ENCODE data around the gene KRT74. TPM values are rescaled to one million over a fixed set of nuclear protein-coding genes. Genes with fewer than 3 reads are reported as not detected.

Gene KRT74
- total and polyA plus RNA-seq, 2 of the 8 experiments (the other 6 are each of a cell fraction or from before 2014, with no cell fraction given): not detected

DNA sequence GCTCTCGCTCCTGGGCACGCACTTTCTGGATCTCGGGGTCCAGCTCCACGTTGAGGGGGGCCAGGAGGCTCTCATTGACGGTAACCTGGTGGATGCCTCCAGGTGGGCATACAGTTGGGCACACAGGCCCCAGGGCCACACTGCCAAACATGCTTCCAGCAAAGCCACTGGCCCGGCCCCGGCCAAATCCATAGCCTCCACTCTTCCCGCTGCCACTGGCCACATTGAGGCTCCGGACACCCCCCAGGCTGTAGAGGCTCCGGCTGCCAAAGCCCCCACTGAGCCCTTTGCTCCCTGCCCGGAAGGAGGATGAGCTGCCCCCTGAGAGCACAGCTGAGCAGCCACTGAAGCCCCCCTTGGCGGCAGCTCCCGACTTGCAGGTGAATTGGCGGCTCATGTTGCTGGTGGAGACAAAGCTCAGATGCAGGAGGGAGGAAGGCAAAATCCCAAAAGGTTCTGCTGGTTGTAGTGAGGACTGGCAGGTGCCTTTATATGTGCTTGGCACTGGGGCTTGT is 20.9 kb downstream of the KRT74 start, which contains the start of gene KRT71:
KRT71 (minus strand) TSS at position 465 of the 515 bp plus-strand sequence; CDS start at position 397, 68 bp downstream.
- DNase-seq (ENCODE audit: low read depth in 1 of 2, low spot score in 2 of 2) (no peak), FAIRE-seq (no peak)
- H3K4me3 ChIP-seq (ENCODE audit: extremely low read depth in 1 of 4, insufficient read depth in 2 of 4, low read depth in 3 of 4, low read length in 4 of 4): no peak within 1 kb of the TSS
- H3K4ac ChIP-seq (replicated peaks; ENCODE audit: insufficient read length, low read depth, low read length): no peak within 1 kb of the TSS
- H4K8ac ChIP-seq (ENCODE audit: extremely low read depth, insufficient read depth, low read length): no peak within 1 kb of the TSS
- H3K27ac ChIP-seq (ENCODE audit: low read depth, low read length): no peak within 1 kb of the TSS
- no peaks in the 10 kb centered on the region for H3K27me3 ChIP-seq (replicated peaks in 1 of 4; ENCODE audit: control insufficient read depth in 3 of 4, extremely low read depth in 1 of 4, insufficient read depth in 3 of 4, low read length in 3 of 4)
- H4K5ac ChIP-seq (ENCODE audit: insufficient read length, low read depth, low read length): no peak within 1 kb of the TSS
- no peaks in the 10 kb centered on the region for H3K4me1 ChIP-seq (replicated peaks in 1 of 4; ENCODE audit: control insufficient read depth in 3 of 4, insufficient read depth in 4 of 4, low read length in 3 of 4)
- no peak within 1 kb of the TSS for H3K56ac ChIP-seq (replicated peaks; ENCODE audit: insufficient read length, low read depth, low read length)
- no peak within 1 kb of the TSS for H3K9ac ChIP-seq (replicated peaks in 1 of 4; ENCODE audit: extremely low read depth in 1 of 4, low read depth in 3 of 4, low read length in 3 of 4)
- CTCF ChIA-PET (ENCODE audit: partially characterized antibody): interaction anchor here (0.7 to 3.9 kb wide), 12 partner anchors 8 to 428 kb away, joined by 3 to 13 read pairs (median 4); no protein-coding TSS in a partner anchor
- no peaks in the 10 kb centered on the region for H4K20me1 ChIP-seq (replicated peaks in 1 of 2; ENCODE audit: control insufficient read depth in 1 of 2, insufficient read depth in 2 of 2, low read length in 2 of 2)
- H3K4me2 ChIP-seq (ENCODE audit: insufficient read depth in 1 of 2, low read depth in 2 of 2, low read length in 2 of 2): no peak within 1 kb of the TSS
- H3K18ac ChIP-seq (ENCODE audit: extremely low read depth, low read length): no peak within 1 kb of the TSS
- no peak within 1 kb of the TSS for H3K14ac ChIP-seq (ENCODE audit: insufficient read length)
- H2AFZ ChIP-seq (ENCODE audit: low read length): no peak within 1 kb of the TSS
- no peaks in the 10 kb centered on the region for H3K9me3 ChIP-seq (ENCODE audit: insufficient read depth in 2 of 2, low read depth in 1 of 2, low read length in 1 of 2)
- WGBS, 2 experiments (ENCODE audit: extremely low coverage in 1 of 2, insufficient coverage in 1 of 2, insufficient read length in 1 of 2, insufficient replicate concordance in 2 of 2, low coverage in 1 of 2, low lambda C conversion rate in 2 of 2, missing lambda C conversion rate in 1 of 2): 84% methylated on average over 13 of the region's 14 CpGs; no CpG with 5 or more reads in 1 of the 2 experiments
- H4K91ac ChIP-seq (replicated peaks; ENCODE audit: insufficient read length, low read length): no peak within 1 kb of the TSS
- no peak within 1 kb of the TSS for H2BK20ac ChIP-seq (ENCODE audit: low read length)
- no peak within 1 kb of the TSS for H2BK12ac ChIP-seq (ENCODE audit: low read depth, low read length)
- H3K23ac ChIP-seq (ENCODE audit: insufficient read length): no peak within 1 kb of the TSS
- no peak within 1 kb of the TSS for H2BK120ac ChIP-seq (replicated peaks; ENCODE audit: low read depth, low read length)
- H3K23me2 ChIP-seq (ENCODE audit: low read depth, low read length): no peaks in the 10 kb centered on the region
- H3K79me2 ChIP-seq (ENCODE audit: control insufficient read depth in 1 of 2, insufficient read depth in 2 of 2, low read length in 2 of 2): no peaks in the 10 kb centered on the region
- H2BK15ac ChIP-seq (ENCODE audit: low read length): no peak within 1 kb of the TSS
- POLR2A ChIA-PET (ENCODE audit: partially characterized antibody): interaction anchor here (0.7 kb wide), 1 partner anchor 9 kb away, joined by 3 read pairs; no protein-coding TSS in a partner anchor
- no peak within 1 kb of the TSS for H2AK5ac ChIP-seq (ENCODE audit: low read depth, low read length)
- H3K79me1 ChIP-seq (ENCODE audit: low read depth, low read length): no peaks in the 10 kb centered on the region
- H3K36me3 ChIP-seq (ENCODE audit: control insufficient read depth in 2 of 4, insufficient read depth in 4 of 4, low read length in 3 of 4): no peaks in the 10 kb centered on the region
- H2BK5ac ChIP-seq (ENCODE audit: low read depth, low read length): no peak within 1 kb of the TSS
- TF ChIP-seq FOSL1 (IDR thresholded peaks at IDR 0.05; ENCODE audit: insufficient read depth, low read depth, low read length) (no peak), NRF1 (IDR thresholded peaks at IDR 0.05; ENCODE audit: low read depth, low read length) (no peak), POLR2A (IDR thresholded peaks at IDR 0.05; ENCODE audit: control extremely low read depth in 1 of 2, low read depth in 2 of 2, low read length in 2 of 2) (no peak), PHF8 (conservative IDR thresholded peaks at IDR 0.05; ENCODE audit: low read depth, low read length) (no peak), RAD21 (IDR thresholded peaks at IDR 0.05 in 1 of 2, conservative IDR thresholded peaks at IDR 0.05 in 1 of 2; ENCODE audit: low read depth in 2 of 2, low read length in 2 of 2) (no peak), CTCF (IDR thresholded peaks at IDR 0.05; ENCODE audit: control extremely low read depth in 1 of 3, insufficient read depth in 1 of 3, low read depth in 1 of 3, low read length in 3 of 3) (no peak), SIN3A (conservative IDR thresholded peaks at IDR 0.05 in 1 of 2, IDR thresholded peaks at IDR 0.05 in 1 of 2; ENCODE audit: low read depth in 1 of 2, low read length in 2 of 2) (no peak), EGR1 (IDR thresholded peaks at IDR 0.05; ENCODE audit: borderline replicate concordance, low read depth, low read length) (no peak), POLR2AphosphoS5 (IDR thresholded peaks at IDR 0.05; ENCODE audit: low read depth, low read length) (no peak), SUZ12 (IDR thresholded peaks at IDR 0.05; ENCODE audit: low read length) (no peak), SIX5 (IDR thresholded peaks at IDR 0.05; ENCODE audit: low read depth, low read length) (no peak)
